Astrocyte (in vitro differentiated cells and primary cell): ENCODE data around the gene FOS.

ENCODE experiments used
- EZH2 ChIP-seq: IDR thresholded peaks from 2 replicates; pipeline ENCODE4 v1.6.1; 2012; ENCODE audit warnings: mild to moderate bottlenecking, low read length, inconsistent platforms; ENCODE audit not compliant: insufficient read depth
- TF ChIP-seq, protein P1 (sequence below): IDR thresholded peaks from 2 replicates; pipeline ENCODE4 v1.5.1; 2011; ENCODE audit warnings: low read depth, mild to moderate bottlenecking, inconsistent platforms, low read length, moderate library complexity; ENCODE audit not compliant: insufficient read depth

DNA sequence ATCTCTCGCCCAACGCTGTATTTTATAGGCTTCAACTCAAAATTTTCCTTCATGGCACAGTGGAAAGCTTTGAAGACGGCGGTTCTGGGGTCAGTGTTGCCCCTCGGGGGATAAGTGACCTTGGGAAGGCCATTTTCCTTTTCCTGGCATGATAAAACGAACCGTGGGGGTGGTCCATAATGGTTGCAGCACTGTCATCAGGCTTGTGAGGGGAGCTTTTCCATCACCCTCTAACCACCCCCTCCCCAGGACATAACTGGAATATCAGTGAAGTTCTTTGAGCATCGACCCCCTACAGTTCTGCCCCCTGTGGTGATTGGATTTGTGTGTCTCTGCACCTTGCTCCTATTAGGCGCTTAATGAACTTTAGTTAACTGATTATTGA lies 16.0 kb downstream of the FOS start:
- TF ChIP-seq, protein P1, sequence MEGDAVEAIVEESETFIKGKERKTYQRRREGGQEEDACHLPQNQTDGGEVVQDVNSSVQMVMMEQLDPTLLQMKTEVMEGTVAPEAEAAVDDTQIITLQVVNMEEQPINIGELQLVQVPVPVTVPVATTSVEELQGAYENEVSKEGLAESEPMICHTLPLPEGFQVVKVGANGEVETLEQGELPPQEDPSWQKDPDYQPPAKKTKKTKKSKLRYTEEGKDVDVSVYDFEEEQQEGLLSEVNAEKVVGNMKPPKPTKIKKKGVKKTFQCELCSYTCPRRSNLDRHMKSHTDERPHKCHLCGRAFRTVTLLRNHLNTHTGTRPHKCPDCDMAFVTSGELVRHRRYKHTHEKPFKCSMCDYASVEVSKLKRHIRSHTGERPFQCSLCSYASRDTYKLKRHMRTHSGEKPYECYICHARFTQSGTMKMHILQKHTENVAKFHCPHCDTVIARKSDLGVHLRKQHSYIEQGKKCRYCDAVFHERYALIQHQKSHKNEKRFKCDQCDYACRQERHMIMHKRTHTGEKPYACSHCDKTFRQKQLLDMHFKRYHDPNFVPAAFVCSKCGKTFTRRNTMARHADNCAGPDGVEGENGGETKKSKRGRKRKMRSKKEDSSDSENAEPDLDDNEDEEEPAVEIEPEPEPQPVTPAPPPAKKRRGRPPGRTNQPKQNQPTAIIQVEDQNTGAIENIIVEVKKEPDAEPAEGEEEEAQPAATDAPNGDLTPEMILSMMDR: peak; percentile 5
- no peak for TF ChIP-seq EZH2
